Measurements from ENCODE around the gene ZNF746. TPM values are rescaled to one million over a fixed set of nuclear protein-coding genes. Genes with fewer than 3 reads are reported as not detected.

ZNF746 gene
- polyA plus RNA-seq, 1 donor from 2014 or later: 17.2 TPM

DNA sequence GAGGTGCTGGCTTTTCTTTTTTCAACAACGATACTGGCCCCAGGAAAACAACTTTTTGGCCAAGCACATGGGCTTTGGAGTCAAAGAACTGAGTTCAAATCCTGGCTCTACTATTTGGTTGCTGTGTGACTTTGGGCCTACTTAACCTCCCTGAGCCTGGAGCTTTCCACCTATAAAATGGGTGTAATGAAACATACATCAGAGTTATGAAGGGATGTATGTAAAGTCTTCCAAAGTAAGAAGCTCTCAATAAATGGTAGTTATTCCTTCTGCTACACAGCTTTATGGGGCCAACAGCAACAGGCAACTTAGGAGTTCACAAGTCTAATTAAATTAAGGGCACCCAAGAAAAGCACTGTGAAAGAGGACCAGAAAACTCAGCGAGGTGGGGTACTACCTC is 69.7 kb downstream of the ZNF746 start:
- H3K9me3 ChIP-seq (ENCODE audit: low read length): no peaks in the 10 kb centered on the region
- H2AFZ ChIP-seq (ENCODE audit: low read depth, low read length): no peak overlapping the region

DNA sequence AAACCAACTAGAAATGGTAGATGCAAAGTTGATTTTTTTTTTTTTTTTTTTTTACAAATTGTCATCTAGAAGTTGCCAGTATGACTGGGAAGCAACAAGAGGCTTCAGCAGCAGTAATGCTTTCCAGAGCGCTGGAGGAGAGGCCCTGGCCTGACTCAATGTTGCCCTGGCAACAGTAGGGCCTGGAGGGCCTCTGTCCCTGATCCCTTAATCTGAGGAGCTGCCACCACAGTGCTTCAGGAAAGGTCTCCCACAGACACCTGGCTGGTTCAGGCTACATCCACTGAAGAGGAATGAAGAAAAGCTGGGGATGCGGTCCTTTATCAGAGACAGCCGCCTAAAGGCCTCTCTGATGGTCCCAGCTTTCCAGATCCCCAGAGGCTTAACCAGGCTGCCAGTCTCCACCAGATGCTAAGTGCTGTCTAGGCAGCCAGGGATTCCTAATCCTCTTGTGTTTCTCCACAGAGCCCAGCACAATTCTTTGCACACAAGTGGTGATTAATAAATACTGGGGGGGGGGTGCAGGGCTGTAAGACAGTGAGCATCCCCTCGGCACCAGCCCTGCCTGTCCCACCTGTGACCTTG is 70.4 kb downstream of the ZNF746 start:
- no peaks in the 10 kb centered on the region for H3K79me2 ChIP-seq (replicated peaks; ENCODE audit: insufficient read depth, low read length)
- no peak overlapping the region for H3K4me3 ChIP-seq (ENCODE audit: low read length)
- no peaks in the 10 kb centered on the region for H3K9me3 ChIP-seq (ENCODE audit: low read length)
- H3F3A ChIP-seq (ENCODE audit: insufficient read depth, low read length, poor library complexity, severe bottlenecking): no peaks in the 10 kb centered on the region
- no peak overlapping the region for H3K4me2 ChIP-seq (ENCODE audit: low read length)
- no peaks in the 10 kb centered on the region for H3K9me2 ChIP-seq (ENCODE audit: insufficient read depth, low read length)
- H3K36me3 ChIP-seq (ENCODE audit: insufficient read depth, low read length): peaks cover 5% of the 10 kb centered on the region
- no peak overlapping the region for H2AFZ ChIP-seq (ENCODE audit: low read depth, low read length)
- H3K9ac ChIP-seq (ENCODE audit: low read length): no peak overlapping the region
- H3K27ac ChIP-seq (ENCODE audit: low read length): no peak overlapping the region
- H4K20me1 ChIP-seq (ENCODE audit: insufficient read depth): no peaks in the 10 kb centered on the region
- H3K27me3 ChIP-seq (ENCODE audit: insufficient read depth, low read depth, low read length): no peaks in the 10 kb centered on the region
- TF ChIP-seq RAD21 (conservative IDR thresholded peaks at IDR 0.05) (no peak), CTCF (IDR thresholded peaks at IDR 0.05; ENCODE audit: poor library complexity, severe bottlenecking) (no peak), EZH2 (IDR thresholded peaks at IDR 0.05; ENCODE audit: borderline replicate concordance, insufficient read depth, low read length, poor library complexity, severe bottlenecking) (no peak), EP300 (conservative IDR thresholded peaks at IDR 0.05; ENCODE audit: poor library complexity, severe bottlenecking) (no peak), TAF1 (IDR thresholded peaks at IDR 0.05; ENCODE audit: low read depth) (no peak), MXI1 (conservative IDR thresholded peaks at IDR 0.05; ENCODE audit: poor library complexity, severe bottlenecking) (no peak), SMC3 (conservative IDR thresholded peaks at IDR 0.05; ENCODE audit: poor library complexity) (no peak)
- TF ChIP-seq, protein P1, sequence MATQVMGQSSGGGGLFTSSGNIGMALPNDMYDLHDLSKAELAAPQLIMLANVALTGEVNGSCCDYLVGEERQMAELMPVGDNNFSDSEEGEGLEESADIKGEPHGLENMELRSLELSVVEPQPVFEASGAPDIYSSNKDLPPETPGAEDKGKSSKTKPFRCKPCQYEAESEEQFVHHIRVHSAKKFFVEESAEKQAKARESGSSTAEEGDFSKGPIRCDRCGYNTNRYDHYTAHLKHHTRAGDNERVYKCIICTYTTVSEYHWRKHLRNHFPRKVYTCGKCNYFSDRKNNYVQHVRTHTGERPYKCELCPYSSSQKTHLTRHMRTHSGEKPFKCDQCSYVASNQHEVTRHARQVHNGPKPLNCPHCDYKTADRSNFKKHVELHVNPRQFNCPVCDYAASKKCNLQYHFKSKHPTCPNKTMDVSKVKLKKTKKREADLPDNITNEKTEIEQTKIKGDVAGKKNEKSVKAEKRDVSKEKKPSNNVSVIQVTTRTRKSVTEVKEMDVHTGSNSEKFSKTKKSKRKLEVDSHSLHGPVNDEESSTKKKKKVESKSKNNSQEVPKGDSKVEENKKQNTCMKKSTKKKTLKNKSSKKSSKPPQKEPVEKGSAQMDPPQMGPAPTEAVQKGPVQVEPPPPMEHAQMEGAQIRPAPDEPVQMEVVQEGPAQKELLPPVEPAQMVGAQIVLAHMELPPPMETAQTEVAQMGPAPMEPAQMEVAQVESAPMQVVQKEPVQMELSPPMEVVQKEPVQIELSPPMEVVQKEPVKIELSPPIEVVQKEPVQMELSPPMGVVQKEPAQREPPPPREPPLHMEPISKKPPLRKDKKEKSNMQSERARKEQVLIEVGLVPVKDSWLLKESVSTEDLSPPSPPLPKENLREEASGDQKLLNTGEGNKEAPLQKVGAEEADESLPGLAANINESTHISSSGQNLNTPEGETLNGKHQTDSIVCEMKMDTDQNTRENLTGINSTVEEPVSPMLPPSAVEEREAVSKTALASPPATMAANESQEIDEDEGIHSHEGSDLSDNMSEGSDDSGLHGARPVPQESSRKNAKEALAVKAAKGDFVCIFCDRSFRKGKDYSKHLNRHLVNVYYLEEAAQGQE (IDR thresholded peaks at IDR 0.05; ENCODE audit: borderline replicate concordance): no peak

More for the DNA sequence above, 69.7 kb downstream of the ZNF746 start:
- TF ChIP-seq, protein P1 (IDR thresholded peaks at IDR 0.05; ENCODE audit: borderline replicate concordance): no peak
- TF ChIP-seq MXI1 (conservative IDR thresholded peaks at IDR 0.05; ENCODE audit: poor library complexity, severe bottlenecking) (no peak), SMC3 (conservative IDR thresholded peaks at IDR 0.05; ENCODE audit: poor library complexity) (no peak), EZH2 (IDR thresholded peaks at IDR 0.05; ENCODE audit: borderline replicate concordance, insufficient read depth, low read length, poor library complexity, severe bottlenecking) (no peak), EP300 (conservative IDR thresholded peaks at IDR 0.05; ENCODE audit: poor library complexity, severe bottlenecking) (no peak), CTCF (IDR thresholded peaks at IDR 0.05; ENCODE audit: poor library complexity, severe bottlenecking) (no peak), TAF1 (IDR thresholded peaks at IDR 0.05; ENCODE audit: low read depth) (no peak), POLR2AphosphoS5 (IDR thresholded peaks at IDR 0.05) (no peak), RAD21 (conservative IDR thresholded peaks at IDR 0.05) (no peak)
- Histone ChIP-seq H4K20me1 (ENCODE audit: insufficient read depth) (no peaks in the 10 kb centered on the region), H3K27ac (ENCODE audit: low read length) (no peak overlapping the region), H3F3A (ENCODE audit: insufficient read depth, low read length, poor library complexity, severe bottlenecking) (no peaks in the 10 kb centered on the region), H3K27me3 (ENCODE audit: insufficient read depth, low read depth, low read length) (no peaks in the 10 kb centered on the region), H3K36me3 (ENCODE audit: insufficient read depth, low read length) (peaks cover 9% of the 10 kb centered on the region), H3K9me2 (ENCODE audit: insufficient read depth, low read length) (no peaks in the 10 kb centered on the region), H3K9ac (ENCODE audit: low read length) (no peak overlapping the region), H3K4me3 (ENCODE audit: low read length) (no peak overlapping the region), H3K4me2 (ENCODE audit: low read length) (no peak overlapping the region), H3K79me2 (replicated peaks; ENCODE audit: insufficient read depth, low read length) (no peaks in the 10 kb centered on the region)
